Measurements from ENCODE around the gene SH3GLB2.
"Not testable (repeated sequence)": the region's sequence is repeated elsewhere in the genome, so short reads cannot be mapped to it uniquely, and the experiment has no call there.

The SH3GLB2 gene

DNA sequence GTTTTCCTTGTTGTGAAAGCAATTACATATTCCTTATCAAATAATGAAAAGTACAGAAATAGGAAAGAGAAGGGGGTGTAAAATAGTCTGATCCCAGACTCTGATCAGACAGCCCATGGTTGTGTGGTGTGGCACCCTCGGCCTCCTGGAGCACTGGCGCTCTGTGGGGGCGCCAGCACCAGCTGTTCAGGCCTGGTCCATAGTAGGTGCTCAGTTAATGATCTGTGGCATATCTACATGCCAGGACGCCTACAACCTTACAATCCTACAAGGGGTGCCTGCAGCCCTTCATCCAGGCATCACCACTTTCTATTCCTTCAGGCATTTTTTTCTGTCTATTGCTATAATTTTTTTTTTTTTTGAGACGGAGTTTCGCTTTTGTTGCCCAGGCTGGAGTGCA, 24.9 kb upstream of the SH3GLB2 start:
- DNase-seq, result no peak

DNA sequence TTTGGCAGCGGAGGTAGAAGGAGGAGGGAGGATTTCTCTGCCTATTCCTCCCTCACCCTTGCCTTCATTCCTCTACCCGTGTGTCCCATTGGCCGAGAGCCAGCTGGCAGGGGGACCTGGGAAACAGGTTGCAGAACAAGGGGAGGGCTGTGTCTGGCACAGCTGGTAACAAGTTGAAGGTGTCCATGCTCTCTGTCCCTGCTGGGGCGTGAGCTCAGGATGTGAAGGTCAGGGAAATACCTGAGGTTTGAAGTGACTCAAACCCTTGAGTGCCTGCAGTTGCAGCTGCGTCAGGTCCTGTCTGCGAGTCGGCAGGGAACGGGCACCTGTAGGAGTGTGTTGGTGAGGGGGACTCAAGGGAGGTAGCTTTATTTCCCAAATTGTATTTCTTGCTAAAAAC, 24.5 kb upstream of the SH3GLB2 start:
- no peak for DNase-seq

DNA sequence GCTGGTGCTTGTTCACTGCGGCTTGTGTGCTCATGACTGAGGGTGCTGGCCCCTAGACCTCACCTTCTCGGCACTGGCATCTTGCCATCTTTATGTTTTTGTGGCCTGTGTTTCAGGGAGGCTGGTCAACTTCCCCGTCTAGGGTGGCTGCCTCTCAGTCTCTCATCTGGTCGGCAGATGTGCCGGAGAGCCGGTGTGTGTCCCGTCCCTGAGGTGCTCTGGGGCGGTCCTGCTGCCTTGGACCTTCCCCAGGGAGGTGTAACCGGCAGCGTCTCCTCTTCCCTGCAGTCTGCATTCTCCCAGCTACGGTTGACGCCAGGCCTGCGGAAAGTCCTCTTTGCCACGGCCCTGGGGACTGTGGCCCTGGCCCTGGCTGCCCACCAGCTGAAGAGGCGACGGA, 13.9 kb upstream of the SH3GLB2 start:
- DNase-seq, result no peak

DNA sequence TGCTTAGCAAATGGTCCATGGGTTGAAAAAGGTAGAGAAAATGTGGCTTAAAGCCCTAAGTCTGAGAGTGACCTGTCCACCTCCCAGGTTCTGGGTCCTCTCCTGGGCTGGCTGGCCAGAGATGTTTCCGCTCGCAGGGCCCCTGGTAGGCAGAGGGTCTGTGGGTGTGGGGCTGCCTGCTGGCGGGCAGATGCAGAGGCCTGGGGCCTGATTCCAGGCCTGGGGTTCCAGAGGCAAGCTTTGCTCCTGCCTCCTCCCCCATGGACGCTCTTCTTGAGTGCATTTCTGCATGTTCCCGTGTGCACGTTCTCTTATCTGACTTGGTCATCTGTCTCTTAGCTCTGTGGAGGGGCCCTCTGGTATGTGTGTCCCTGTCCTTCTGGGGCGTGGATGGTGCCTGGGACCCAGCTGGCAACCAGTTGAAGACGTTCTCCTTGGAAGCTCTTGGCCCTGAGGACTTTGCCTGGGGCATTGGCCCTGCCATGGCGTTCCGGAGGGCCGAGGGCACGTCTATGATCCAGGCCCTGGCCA, 12.0 kb upstream of the SH3GLB2 start:
- no peak for DNase-seq

DNA sequence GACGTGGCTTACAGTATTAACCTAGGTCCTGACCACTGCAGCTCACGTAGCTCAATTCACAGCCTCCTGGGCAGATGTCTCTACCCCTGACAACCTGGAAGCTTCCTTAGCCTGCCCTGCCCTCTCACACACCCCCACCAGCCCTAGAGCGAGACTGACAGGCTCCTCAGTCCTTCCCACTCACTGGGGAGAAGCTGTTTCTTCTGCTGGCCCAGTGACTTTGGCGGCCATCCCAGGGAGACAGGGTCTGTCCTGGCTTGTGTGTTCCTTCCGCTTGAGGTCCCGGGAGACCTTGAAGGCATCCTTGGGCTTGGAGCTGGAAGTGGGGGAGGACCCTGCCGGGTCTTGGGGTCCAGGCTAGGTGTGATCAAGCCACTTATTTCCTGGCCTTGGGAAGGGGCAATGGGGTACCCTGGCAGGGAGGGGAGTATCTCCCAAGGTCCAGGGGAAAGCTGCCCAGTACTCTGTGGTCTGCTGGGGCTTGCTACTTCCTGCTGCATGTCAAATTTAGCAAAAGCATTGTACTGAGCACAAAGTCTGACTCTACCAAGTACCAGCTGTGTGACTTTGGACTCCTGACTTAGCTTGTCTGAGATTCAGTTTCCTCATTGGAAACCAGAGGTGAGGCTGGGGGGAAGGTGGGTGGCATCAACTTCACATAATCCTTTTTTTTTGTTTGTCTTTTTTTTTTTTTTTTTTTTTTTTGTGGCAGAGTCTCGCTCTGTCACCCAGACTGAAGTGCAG, 10.2 kb upstream of the SH3GLB2 start:
- no peak for DNase-seq

DNA sequence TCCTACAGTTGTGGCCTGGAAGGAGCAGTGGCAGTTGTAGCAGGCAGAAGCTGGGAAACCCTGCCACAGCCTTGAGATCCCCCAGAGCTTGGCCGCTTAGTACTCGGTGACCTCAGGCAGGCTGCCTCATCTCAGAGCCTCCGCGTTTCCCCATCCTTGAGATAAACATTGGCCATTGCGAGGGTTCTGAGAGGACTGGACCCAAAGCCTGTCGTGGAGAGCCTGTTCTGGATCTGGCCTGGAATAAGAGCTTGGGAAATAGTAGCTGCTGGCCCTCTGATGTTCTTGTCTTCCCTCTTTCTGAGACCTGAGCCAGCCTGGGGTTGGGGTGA, 9.6 kb upstream of the SH3GLB2 start:
- no peak for DNase-seq

DNA sequence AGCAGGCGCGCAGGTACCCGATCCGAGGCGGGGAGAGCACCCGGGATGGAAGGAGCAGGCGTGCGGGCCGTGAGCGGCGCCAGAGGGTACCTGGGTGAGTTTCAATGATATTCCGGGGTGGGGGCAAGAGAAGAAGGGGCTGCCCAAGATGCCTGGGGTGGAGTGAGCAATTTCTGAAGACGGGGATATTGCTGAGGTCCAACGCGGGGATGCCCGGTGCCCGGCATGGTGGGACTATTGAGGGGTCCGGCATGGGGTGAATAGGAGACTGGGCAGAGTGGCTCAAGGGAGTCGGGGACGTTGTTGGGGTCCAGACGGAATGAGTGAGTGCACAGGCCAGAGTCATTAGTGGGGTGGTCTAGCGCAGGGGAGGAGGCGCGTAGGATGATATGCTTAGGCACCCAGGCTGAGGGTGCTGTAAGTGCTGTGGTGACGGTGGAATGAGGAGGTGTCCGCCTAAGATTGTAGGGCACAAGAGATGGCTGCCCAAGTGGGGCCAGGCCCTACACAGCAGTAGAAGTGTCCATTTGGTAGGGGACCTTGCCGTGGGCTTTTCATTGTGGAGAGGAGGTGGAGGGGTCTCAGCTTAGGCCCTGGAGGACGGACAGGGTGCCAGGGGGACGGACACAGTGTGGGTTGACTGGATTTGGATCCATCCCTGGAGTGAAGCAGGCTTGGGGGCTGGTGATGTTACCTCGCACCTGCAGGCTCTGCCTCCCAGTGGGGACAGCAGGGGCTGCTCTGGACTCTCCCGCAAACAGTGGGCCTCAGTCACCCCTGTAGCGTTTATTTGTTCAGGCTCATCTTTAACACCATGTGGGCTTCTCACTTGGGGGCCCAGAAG, 9.0 kb upstream of the SH3GLB2 start:
- no peak for DNase-seq

DNA sequence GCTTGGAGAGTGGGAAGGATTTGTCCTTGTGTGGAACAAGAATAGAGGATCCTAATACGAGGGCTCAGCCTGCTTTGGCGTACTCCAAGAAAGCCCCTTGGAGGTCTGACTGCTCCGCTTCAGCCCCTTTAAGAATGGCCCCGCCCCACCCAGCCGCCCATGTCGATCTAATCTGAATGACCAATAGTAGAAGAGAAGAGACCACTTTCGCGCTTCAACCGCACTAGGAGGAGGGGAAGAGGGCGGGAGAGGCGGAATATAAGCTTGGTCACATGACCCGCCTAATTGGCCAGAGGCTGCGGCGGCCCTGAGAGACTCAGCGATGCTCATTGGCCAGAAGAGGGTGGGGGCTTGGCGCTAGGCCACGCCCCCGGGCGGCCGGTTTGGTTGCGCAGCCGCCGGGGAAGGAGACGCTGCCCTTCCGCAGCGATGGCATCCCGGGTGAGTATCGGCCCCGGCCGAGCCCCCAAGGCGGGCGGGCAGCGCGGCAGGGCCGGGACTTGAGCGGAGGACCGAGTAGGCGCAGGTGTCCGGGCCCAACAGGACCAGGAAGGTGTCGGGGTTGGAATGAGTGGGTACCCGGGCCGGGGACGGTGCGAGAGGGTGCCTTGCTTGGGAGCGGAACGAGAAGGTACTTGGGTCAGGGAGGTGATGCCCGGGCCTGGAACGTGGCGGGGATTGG, 8.3 kb upstream of the SH3GLB2 start, which contains the start of gene MIGA2:
Gene MIGA2, plus strand, starts transcription at position 386 of the 682 bp plus-strand sequence. CDS start 3,969 bp downstream, outside the sequence.
- DNase-seq, result peak; percentile 100

DNA sequence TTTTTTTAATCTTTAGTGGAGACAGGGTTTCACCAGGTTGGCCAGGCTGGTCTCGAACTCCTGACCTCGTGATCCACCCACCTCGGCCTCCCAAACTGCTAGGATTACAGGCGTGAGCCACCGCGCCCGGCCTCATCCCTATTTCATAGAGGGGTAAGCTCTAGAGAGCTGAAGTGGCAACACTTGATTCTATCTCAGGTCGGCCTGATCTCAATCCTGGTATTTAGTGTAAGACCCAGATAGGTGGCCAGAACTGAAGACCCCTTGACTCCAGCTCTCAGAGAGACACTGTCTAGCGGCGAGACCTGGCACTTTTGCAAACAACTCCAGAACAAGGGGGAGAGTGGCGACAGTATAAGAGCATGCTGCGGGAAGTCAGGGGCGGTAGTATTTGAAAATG, 7.7 kb upstream of the SH3GLB2 start:
- not testable (repeated sequence) for DNase-seq

DNA sequence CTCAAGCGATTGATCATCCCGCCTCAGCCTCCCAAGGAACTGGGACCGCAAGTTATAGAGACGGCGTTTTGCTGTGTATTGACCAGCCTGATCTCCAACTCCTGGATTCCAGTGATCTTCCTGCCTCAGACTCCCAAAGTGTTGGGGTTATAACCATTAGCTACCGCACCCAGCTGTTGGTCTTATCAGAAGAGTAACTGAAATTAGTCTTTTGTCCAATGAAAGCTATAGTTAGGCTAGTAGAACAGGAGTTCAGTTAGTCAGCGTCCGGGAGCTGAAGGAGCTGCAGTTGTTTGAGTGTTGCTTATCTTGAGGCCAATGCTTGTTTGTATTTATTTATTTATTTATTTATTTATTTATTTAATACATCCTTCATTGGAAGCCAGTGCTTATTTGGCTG, 5.1 kb upstream of the SH3GLB2 start:
- DNase-seq, result no peak

DNA sequence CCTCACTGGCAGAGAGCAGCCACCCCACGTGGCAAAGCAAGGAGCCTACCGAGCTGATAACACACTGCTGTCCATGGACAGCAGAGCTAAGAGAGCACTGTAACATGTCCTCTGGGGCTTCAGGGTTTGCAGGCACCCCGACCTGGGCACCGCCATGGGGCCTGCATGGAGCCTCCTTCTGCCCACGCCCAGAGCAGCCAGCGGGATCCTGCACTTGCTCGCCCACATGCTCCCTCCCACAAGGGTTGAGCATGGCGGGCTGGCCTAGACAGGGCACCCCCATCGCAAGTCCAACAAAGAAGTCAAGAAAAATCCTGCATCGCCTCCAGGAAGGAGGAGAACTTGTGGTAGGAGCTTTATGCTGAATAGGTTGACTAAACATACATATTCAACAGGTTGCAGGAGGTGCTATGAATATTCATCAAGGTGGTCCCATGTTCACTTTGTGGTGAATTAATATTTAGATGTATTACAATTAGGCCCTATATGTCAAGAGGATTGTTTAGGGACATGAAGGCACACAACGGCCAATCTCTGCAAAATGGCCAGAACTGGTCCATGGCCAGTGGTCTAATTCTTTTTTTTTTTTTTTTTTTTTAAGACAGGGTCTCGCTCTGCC, 4.5 kb upstream of the SH3GLB2 start:
- no peak for DNase-seq

DNA sequence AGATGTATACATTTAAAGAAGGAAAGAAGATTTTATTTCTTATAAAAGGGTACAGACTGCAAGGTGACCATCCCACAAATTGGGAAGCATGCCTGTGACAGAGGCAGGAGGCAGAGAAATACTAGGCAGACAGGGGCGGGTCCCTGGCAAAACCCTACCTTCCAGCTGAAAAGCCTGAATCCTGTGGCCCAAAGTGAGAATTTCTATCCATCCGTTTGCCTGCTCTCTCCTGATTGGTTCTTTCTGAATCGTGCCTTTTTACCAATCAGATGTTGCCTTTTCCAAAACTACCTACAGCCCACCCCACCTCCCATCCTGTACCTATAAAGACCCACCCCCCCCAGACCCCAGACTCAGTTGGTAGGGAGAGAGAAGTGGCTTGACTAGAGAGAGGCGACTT, 3.4 kb upstream of the SH3GLB2 start:
- no peak for DNase-seq

DNA sequence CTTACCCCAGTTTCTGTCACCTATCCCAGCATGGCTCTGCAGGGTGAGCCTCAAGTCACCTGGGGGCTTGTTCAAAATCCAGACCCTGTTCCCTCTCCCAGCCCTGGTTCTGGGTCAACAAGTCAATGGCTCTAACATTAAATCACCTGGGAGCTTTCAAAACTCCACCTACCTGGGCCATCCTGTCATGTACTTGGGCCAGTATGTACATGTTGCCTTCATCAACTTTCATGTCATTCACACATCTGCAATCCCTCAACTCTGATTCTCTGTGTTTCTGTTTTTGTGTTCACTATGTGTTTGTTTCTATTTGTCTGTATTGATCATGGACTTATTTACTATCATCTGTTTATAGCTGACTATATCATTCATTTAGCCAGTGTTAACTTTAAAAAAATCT, 2.1 kb upstream of the SH3GLB2 start:
- no peak for DNase-seq

DNA sequence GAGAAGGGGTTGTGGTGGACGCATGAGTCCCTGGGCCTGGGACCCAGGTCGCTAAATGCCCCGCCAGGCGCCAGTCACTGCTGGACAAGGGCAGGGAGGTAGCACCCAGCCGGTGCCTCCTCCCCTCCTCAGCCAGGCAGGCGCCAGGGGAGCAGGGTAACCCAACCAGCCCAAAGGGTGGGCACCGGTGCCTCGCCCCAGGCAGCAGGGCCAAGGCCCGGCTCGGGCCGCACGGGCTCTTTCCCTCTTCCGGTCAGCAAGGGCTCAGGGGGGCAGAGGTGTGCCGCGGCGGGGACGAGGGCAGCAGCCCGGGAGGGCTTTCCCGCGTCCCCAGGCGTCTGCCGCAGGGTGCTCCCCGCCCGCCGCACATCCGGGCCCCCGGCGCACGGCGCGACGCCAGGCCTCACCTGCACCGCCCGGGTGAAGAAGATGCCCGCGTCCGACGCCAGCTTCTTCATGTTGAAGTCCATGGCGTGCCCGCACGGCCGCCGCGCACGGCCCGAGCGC, 393 bp downstream of the SH3GLB2 start:
- DNase-seq, result peak; percentile 25

DNA sequence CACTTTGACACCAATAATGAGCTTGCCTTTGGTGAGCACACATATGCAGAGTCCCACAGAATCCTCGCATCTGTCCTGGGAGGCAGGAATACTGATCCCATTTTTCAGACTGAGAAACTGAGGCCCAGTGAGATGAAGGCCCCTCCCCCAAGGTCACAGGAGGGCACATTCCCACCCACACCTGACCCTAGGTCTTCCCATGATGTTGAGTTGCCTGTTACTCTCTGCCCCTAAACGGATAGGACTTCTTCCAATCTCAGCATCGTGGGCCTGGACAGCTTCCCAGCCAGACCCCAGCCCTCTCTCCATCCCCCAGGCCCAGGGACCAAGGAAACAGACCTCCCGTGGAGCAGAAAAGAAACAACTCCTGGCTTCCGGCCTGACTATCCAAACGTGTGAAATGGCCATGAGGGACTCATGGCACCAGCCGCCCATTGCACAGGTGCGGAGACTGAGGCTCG, 877 bp downstream of the SH3GLB2 start:
- no peak for DNase-seq

DNA sequence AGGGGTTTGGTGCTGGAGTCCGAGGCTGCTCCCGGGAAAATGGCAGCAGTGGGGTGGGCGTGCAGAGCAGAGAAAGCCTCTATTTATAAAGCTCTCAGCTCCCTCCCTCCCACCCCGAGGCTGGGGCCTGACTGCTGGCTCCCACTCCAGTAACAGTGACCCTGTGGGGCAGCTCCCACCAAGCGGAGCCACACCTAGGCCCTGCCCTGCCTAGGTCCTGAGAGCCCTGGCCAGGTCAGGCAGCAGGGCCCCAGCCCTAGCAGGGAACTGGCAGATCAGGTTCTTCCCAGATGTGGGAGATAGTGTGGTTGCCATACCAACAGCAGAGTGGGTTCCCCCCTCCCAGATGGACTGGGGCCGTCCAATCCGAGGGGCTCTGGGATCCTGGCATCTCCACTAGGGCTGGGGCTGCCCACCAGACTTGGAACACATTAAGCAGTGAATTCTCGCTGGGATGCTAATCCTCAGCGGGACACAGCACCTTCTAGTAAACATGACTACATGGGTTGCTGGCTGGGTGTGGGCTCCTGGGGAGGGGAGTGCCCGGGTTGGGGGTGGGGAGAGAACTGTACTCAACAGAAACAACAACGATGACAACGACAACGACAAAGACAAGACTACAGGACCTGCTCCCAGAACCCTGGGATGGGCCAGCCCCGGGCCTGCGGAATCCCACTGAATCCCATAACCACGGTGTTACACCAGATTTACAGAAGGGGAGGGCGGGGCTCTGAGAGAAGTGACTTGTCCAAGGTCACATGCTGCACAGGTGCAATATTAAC, 1.5 kb downstream of the SH3GLB2 start:
- DNase-seq, result no peak

DNA sequence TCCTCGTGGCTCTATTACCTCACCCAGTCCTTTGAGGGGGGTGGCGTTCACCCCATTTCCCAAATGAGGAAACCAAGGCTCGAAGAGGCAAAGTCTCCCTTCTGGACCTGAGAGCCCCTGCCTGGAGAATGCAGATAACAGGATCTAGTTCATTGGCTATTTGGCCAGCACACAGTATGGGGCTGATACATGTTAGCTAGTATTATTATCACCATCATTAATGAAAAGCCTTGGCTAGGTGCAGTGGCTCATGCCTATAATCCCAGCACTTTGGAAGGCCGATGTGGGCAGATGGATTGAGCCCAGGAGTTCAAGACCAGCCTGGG, 4.3 kb downstream of the SH3GLB2 start:
- DNase-seq, result no peak

DNA sequence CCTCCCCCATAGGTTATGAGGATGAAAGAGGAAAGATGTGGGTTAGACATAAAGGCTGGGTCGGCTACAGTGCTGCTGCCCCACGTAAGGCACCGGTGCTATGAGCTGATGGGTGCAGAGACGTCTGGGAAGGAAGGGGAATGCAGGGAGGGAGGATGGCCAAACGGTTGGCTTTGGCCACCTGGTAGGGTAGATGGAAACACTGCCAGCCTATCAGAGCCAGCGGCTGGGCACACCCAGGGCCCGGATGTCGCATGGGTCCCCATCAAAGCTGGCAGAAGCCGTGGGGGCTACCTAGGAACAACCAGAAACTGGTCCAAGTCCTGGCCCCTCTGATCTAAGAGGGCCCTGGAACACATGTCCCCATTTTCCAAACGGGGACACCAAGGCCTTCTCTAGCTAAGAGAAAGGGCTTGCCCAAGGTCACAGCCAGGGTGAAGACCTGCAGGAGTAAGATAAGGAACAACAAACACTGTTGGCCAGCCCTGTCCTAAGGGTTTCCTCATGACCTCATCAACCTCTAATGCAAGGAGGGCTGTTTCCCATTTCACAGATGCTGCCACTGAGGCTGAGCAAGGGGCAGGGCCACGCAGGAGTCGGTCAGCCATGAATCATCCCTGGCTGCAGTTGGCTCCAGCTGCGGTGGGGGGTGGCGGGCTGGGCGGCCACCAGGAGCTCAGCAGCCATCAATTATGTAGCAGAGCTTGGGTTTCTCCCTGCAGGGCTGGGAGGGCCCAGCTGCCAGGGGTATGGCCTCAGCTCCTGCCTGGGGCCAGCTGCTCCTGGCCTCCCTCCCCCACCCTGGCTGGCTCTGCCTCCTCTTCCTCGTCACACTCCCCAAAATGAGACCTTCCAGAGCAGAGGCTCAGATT, 4.9 kb downstream of the SH3GLB2 start:
- peak; percentile 63 for DNase-seq

DNA sequence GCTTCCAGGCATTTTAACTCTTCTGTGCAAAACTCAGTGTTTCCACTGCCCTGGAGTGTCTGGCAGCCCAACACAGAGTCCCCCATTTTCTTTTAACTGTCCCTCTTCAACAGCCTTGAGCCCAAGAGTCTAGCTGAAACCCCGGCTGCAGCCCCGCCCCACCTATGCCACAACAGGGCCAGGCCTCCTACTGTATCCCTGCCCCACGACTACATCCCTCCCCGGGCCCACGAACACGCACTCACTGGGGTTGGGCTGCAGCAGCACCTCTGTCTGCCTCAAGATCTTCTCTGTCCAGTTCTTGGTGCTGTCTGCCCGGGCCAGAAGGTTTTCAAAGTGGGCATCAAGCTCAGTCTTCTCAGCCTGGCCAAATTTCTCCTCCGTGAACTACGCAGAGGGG, 6.1 kb downstream of the SH3GLB2 start:
- no peak for DNase-seq

DNA sequence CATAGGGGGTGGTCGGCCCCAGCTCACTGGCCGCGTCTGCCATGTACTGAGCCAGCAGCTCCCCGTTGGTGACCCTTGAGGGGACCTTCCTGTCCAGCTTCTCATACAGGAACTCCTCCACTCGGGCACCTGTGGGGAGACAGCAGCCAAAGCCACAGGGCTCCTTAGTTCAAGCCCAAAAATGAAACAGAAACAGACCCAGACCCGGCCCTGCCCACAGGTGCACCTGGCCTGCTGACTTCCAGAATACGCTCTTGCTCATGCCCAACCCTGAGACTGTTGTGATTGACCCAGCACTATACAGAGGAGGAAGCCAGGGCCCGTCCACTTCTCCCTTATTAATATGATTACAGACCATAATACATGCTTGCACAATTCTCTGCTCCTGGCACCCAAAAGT, 7.0 kb downstream of the SH3GLB2 start:
- no peak for DNase-seq

DNA sequence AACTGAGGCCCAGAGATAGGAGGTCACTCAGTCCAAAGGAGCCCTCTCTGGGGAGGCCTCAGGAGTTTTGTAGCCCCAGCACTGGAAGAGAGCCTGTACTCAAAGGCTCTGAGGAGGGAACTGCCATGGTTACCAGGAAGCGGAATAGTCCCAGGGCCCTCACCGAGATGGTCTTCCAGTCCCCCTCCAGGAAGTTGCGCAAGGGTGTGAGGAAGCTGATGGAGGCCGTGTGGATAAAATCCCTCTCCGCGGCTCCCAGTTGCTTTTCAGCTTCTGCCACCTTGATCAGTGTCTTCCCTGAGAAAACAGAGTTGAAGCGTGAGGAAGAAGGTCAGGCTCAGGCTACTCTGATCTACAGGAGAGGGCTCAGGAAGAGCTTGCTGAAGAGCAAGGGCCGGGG, 13.5 kb downstream of the SH3GLB2 start:
- DNase-seq, result no peak

Data from fibroblast of skin of back (primary cell).